ENCODE measurements around the gene HCFC1R1.

HCFC1R1 gene

GRCh38 chr16:3001316-3001715 is 22.4 kb downstream of the HCFC1R1 start:
- FAIRE-seq (no peak), DNase-seq (ENCODE audit: low spot score) (no peak)

DNA sequence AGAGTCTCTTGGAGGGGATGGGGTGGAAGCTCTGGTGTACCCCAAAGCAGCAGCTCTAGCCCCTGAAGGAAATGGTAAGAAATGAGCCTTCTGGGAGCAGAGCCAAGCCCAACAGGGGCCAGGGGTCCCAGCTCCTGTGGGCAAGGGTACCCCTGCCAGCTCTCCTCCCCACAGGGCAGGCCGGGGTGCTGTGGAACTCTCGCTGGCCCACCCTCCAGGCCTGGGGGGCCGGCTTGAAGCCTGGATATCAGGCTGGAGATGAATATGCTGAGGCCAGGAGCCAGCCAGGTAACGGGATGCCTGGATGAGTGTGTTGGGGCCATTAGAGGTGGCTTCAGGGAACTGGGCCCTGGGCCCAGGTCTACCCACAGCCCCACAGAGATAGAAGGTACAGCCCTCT is 23.2 kb downstream of the HCFC1R1 start:
- DNase-seq (ENCODE audit: low spot score) (no peak), FAIRE-seq (no peak)

DNA sequence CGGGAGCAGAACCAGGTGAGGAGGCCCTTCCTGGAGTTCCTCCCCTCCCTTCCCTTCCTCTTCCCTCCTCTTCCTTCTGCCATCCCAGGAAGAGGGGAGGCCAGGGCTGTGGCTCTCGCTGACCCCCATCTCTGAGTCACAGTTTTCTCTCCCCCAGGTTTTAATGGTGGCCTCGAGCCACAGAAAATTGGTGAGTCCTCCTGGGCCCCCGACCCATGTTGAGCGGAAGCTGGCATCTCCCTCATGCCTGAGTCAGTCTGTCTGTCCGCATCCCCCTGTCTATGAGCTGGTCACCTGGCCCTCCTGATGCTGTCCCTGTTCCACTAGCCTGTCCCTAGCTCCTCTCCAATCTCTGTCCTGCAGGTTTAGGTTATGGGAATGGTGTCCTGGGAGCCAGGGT is 23.8 kb downstream of the HCFC1R1 start:
- DNase-seq (ENCODE audit: low spot score) = no peak
- no peak for FAIRE-seq

- DNase-seq (ENCODE audit: low spot score) (no peak), FAIRE-seq (no peak)
Measured at GRCh38 chr16:2996298-2996697, 27.4 kb downstream of the HCFC1R1 start.

DNA sequence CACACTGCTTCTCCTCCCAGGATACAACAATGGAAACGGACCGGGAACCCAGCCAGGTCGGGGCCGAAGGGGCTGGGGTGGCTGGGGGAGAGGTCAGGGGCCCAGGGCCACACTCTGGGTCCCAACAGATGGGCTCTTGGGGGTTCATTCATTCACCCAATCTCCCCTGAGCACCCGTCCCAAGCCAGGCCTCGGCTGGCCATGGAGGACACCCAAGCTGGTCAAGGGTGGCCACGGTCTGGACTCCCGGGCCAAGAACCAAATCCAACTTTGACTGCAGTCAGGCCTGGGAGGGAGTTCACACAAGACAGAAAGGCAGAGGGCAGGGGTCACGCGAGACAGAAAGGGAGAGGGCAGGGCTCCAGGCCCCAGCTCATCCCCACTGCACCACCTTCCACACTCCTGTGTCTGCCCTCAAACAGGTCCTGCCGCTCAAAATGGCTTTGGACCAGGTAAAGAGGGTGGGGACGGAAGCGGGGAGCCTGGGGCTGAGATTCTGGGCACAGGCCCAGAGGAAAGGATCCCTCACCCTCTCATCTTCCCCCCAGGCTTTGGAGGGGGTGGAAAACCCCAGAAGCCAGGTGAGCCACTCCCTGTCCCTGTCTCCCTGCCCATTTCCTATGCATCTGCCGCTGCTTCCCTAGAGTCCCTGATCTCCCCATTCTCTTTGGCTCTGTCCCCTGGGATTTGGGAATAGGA is 31.2 kb downstream of the HCFC1R1 start:
- FAIRE-seq = no peak
- no peak for DNase-seq (ENCODE audit: low spot score)

- no peak for FAIRE-seq
- DNase-seq (ENCODE audit: low spot score) = no peak
Measured at GRCh38 chr16:2991566-2992261, 32.0 kb downstream of the HCFC1R1 start.

DNA sequence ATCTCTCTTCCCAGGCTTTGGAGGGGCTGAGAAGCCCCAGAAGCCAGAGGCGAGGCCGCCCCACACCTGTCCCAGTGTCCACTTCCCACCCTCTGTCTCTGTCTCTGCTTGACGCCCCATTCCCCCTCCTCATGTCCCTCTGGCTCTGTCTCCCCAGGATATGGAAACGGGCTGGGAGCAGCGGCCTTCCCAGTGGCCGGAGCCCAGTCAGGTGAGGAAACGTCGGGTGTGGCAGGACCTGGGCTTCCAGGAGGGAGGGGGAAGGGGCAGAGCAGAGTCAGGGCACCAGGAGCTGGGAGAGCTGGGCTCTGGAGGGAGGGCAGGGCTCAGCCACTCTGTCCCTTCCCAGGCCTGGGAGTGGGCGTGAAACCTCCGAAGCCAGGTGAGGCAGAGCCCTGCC is 32.9 kb downstream of the HCFC1R1 start:
- FAIRE-seq (no peak), DNase-seq (ENCODE audit: low spot score) (no peak)

- FAIRE-seq (no peak), DNase-seq (ENCODE audit: low spot score) (no peak)
Measured at GRCh38 chr16:2988590-2989099, 35.1 kb downstream of the HCFC1R1 start.

DNA sequence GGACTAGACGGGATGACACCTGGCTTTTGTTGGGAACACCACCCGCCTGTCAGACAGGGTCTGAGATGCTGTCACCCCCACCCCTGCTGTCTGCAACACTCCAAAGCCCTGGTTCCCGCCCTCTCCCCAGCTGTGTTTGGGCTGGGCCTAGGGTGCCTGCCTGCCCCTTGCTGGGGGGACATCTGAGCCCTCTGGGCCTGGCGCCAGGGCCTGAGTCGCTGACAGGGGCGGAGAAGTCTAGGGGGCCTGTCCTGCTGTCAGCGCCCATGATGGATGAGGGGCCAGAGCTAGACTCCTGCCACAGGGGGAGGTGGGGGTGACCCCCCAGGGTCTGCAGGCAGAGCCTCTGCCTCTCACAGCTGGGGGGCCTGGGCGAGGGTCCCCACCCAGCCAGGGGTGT is 35.9 kb downstream of the HCFC1R1 start:
- DNase-seq (ENCODE audit: low spot score) (no peak), FAIRE-seq (no peak)

- DNase-seq (ENCODE audit: low spot score) = no peak
- FAIRE-seq = no peak
Measured at GRCh38 chr16:2987286-2987685, 36.5 kb downstream of the HCFC1R1 start.

GRCh38 chr16:2986623-2987188 is 37.0 kb downstream of the HCFC1R1 start:
- peak; percentile 5 for FAIRE-seq
- DNase-seq (ENCODE audit: low spot score) = no peak

DNA sequence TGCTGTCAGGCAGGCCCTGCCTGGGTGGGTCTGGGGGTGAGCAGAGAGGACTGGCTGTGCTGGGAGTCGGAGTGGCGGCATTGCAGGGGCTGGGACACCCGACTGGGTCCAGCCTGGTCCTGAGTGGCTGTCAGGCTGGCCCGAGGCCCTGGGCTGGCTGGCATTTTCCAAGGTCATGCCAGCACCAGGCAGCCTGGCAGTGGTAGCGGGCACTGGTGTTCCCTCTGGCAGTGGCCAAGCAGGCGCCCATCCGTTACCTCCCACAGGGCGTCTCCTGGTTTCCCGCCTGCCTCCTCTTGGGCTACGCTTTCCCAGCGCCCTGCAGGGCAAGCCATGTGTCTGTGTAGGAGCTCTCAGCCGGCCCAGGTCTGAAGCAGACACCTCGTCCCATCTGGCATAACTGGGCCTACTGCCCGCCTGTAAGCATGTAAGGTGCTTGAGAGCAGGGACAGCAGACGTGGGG is 37.8 kb downstream of the HCFC1R1 start:
- FAIRE-seq (no peak), DNase-seq (ENCODE audit: low spot score) (no peak)

- no peak for DNase-seq (ENCODE audit: low spot score)
- FAIRE-seq = no peak
Measured at GRCh38 chr16:2985462-2985861, 38.3 kb downstream of the HCFC1R1 start.

DNA sequence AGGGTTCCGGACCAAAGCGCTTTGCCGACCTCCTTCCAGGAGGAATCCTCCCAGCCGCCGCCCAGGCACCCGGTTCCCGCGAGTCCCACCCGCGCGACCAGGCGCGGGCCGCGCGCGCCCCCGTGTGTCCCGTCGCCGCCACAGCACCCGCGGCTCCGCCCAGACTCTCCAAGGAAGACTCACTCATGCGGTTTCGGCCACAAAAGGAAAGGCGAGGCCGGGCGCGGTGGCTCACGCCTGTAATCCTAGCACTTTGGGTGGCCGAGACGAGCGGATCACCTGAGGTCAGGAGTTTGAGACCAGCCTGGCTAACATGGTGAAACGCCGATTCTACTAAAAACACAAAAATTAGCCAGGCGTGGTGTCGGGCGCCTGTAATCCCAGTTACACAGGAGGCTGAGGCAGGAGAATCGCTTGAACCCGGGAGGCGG is 40.0 kb downstream of the HCFC1R1 start:
- peak; percentile 94 for DNase-seq (ENCODE audit: low spot score)
- no peak for FAIRE-seq

- no peak for FAIRE-seq
- no peak for DNase-seq (ENCODE audit: low spot score)
Measured at GRCh38 chr16:2982402-2982801, 41.3 kb downstream of the HCFC1R1 start.

GRCh38 chr16:2981899-2982250 is 41.9 kb downstream of the HCFC1R1 start:
- FAIRE-seq = no peak
- DNase-seq (ENCODE audit: low spot score) = no peak

DNA sequence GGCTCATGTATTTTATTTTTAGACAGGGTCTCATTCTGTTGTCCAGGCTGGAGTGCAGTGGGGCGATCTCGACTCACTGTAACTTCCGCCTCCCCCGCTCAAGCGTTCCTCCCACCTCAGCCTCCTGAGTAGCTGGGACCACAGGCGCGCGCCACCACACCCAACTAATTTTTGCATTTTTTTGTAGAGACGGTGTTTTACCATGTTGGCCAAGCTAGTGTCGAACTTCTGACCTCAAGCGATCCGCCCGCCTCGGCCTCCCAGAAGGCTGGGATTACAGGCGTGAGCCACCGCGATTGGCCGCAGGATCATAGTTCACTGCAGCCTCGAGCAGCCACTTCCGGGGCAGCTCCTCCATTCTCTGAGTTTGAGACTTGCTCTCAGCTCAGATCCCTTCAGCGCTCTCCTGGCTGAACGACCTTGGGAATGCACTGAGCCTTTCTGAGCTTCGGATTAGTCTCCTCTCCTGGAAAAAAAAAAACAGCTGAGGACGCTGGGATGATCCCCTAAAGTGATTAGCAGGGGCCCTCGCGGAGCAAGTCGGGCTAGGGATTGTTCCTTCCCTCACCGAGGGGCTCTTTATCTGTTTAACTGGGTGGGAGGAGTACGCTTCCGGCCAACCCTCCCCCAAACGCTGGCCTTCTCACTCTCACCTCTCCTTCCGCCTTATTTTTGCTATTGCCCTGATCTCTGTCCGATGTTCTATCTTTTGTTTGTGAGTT is 42.4 kb downstream of the HCFC1R1 start:
- FAIRE-seq (no peak), DNase-seq (ENCODE audit: low spot score) (no peak)

GRCh38 chr16:2980227-2981176 is 43.2 kb downstream of the HCFC1R1 start, which contains the start of gene PKMYT1:
TSS of gene PKMYT1 (minus strand) at chr16:2980446. CDS start at chr16:2979657, 789 bp downstream.
- DNase-seq (ENCODE audit: low spot score) (peak; percentile 100), FAIRE-seq (peak; percentile 56)

- DNase-seq (ENCODE audit: low spot score) = peak; percentile 49
- FAIRE-seq = no peak
Measured at GRCh38 chr16:2979669-2980226, 44.0 kb downstream of the HCFC1R1 start.

GRCh38 chr16:2977440-2977839 is 46.3 kb downstream of the HCFC1R1 start:
- FAIRE-seq (no peak), DNase-seq (ENCODE audit: low spot score) (no peak)
